GM12874 (cell line): ENCODE measurements around the gene EIF4A3.

ENCODE experiments used
- CTCF ChIP-seq: IDR thresholded peaks from 2 replicates; pipeline ENCODE4 v1.5.1; 2011; ENCODE audit warnings: low read depth, mild to moderate bottlenecking, control low read depth, low read length, moderate library complexity; ENCODE audit not compliant: insufficient read depth

The EIF4A3 gene

GRCh38 chr17:80116276-80116920 lies 30.5 kb downstream of the EIF4A3 start:
- no peak for TF ChIP-seq CTCF

GRCh38 chr17:80115159-80115558 lies 31.8 kb downstream of the EIF4A3 start:
- no peak for TF ChIP-seq CTCF

GRCh38 chr17:80114758-80115157 lies 32.2 kb downstream of the EIF4A3 start:
- TF ChIP-seq CTCF = no peak

GRCh38 chr17:80113033-80113484 lies 33.9 kb downstream of the EIF4A3 start:
- TF ChIP-seq CTCF = no peak

- no peak for TF ChIP-seq CTCF
Observed at GRCh38 chr17:80112471-80113032, 34.4 kb downstream of the EIF4A3 start.

GRCh38 chr17:80111702-80112470 lies 35.0 kb downstream of the EIF4A3 start:
- TF ChIP-seq CTCF = 0 out of 2 replicates have a peak, but pooled peaks have one; percentile 2

GRCh38 chr17:80110927-80111701 lies 35.8 kb downstream of the EIF4A3 start:
- no peak for TF ChIP-seq CTCF
